Upper lobe of left lung (tissue), 4 donors: ENCODE measurements around the gene PCSK5.

Experiments used
- CTCF ChIP-seq, 6 experiments: fragments of 450-650 bp in 4 of 6; fragments of 200-600 bp in 2 of 6; sonication (generic) in 2 of 6; IDR thresholded peaks; one replicate each; pipeline ENCODE4 v1.5.1; 2016 to 2019; ENCODE audit warnings: antibody characterized with exemption in 6 of 6
- POLR2A ChIP-seq, 4 donors: fragments of 450-650 bp; IDR thresholded peaks; one replicate each; pipeline ENCODE4 v1.5.1; 2016 to 2017; ENCODE audit warnings: antibody characterized with exemption in 4 of 4, mild to moderate bottlenecking in 2 of 4
- POLR2AphosphoS5 ChIP-seq, 2 donors: sonication (generic); formaldehyde crosslinking; IDR thresholded peaks; one replicate each; pipeline ENCODE4 v1.5.1; 2017; ENCODE audit warnings: antibody characterized with exemption in 2 of 2

GRCh38 chr9:76296561-76297310 lies 406.3 kb downstream of the PCSK5 start:
- TF ChIP-seq CTCF (IDR thresholded peaks at IDR 0.05) (no peak), POLR2AphosphoS5 (IDR thresholded peaks at IDR 0.05) (no peak), POLR2A (IDR thresholded peaks at IDR 0.05) (no peak)
